Peyer's patch (tissue), 4 donors: Measurements from ENCODE around the gene CHSY1. TPM values are rescaled to one million over a fixed set of nuclear protein-coding genes. Genes with fewer than 3 reads are reported as not detected.

Experiments
- DNase-seq, 3 donors: peaks; one replicate each; pipeline ENCODE4 v3.0.0-alpha.2; 2017 to 2019
- H3K27ac ChIP-seq, 4 donors: fragments of 200-600 bp; sonication (generic); one replicate each; pipeline ENCODE4 v1.5.1; 2016 to 2019
- H3K27me3 ChIP-seq, 2 donors: fragments of 200-600 bp; sonication (generic); one replicate each; pipeline ENCODE4 v1.5.1; 2019
- H3K36me3 ChIP-seq, 3 donors: fragments of 200-600 bp; sonication (generic); one replicate each; pipeline ENCODE4 v1.5.1; 2016 to 2019
- H3K4me1 ChIP-seq, 4 donors: fragments of 200-600 bp; sonication (generic); one replicate each; pipeline ENCODE4 v1.5.1; 2016 to 2019
- H3K4me3 ChIP-seq, 4 donors: fragments of 200-600 bp; sonication (generic); 1 replicate in 3 of 4; 2 replicates in 1 of 4; pipeline ENCODE4 v1.5.1; 2016 to 2019; ENCODE audit warnings: mild to moderate bottlenecking in 1 of 4
- H3K9me3 ChIP-seq, 4 donors: fragments of 200-600 bp; sonication (generic); one replicate each; pipeline ENCODE4 v1.5.1; 2016 to 2019; ENCODE audit warnings: mild to moderate bottlenecking in 1 of 4
- CTCF ChIP-seq, 6 experiments: fragments of 450-650 bp in 4 of 6; fragments of 200-600 bp in 2 of 6; sonication (generic) in 1 of 6; IDR thresholded peaks; one replicate each; pipeline ENCODE4 v1.5.1; 2017 to 2019; ENCODE audit warnings: antibody characterized with exemption in 6 of 6, mild to moderate bottlenecking in 3 of 6, moderate library complexity in 1 of 6
- POLR2A ChIP-seq, 2 donors: fragments of 450-650 bp; IDR thresholded peaks; one replicate each; pipeline ENCODE4 v1.5.1; 2017; ENCODE audit warnings: antibody characterized with exemption in 2 of 2, mild to moderate bottlenecking in 2 of 2, moderate library complexity in 2 of 2
- total RNA-seq, 4 donors: library from RNA; depleted of rRNA; stranded (reverse); fragments of >200 nt; gene quantifications; one replicate each; pipeline ENCODE4 v1.1.0, GENCODE V29; 2016

Gene CHSY1
- total RNA-seq, 4 donors from 2014 or later: 8.1 to 31.4 (median 9.3) TPM

- no peak for DNase-seq
- H3K27me3 ChIP-seq: no peaks in the 10 kb centered on the region
- no peak overlapping the region for H3K4me3 ChIP-seq
- H3K36me3 ChIP-seq: no peaks in the 10 kb centered on the region
- H3K9me3 ChIP-seq: no peaks in the 10 kb centered on the region
- peaks cover 0 to 4% (median 0%) of the 10 kb centered on the region in 4 donors for H3K4me1 ChIP-seq
- TF ChIP-seq CTCF (IDR thresholded peaks at IDR 0.05) (no peak), POLR2A (IDR thresholded peaks at IDR 0.05) (no peak)
- H3K27ac ChIP-seq: no peak overlapping the region
Observed at GRCh38 chr15:101140697-101141065, 111.2 kb downstream of the CHSY1 start.

- no peak for DNase-seq
- TF ChIP-seq POLR2A (IDR thresholded peaks at IDR 0.05): no peak
- TF ChIP-seq CTCF (IDR thresholded peaks at IDR 0.05): no peak
- H3K27ac ChIP-seq: no peak overlapping the region
- H3K4me3 ChIP-seq: no peak overlapping the region
- no peaks in the 10 kb centered on the region for H3K9me3 ChIP-seq
- no peaks in the 10 kb centered on the region for H3K27me3 ChIP-seq
- no peaks in the 10 kb centered on the region for H3K36me3 ChIP-seq
- H3K4me1 ChIP-seq: peaks cover 0 to 4% (median 0%) of the 10 kb centered on the region in 4 donors
Observed at GRCh38 chr15:101139986-101140696, 111.7 kb downstream of the CHSY1 start.

- TF ChIP-seq POLR2A (IDR thresholded peaks at IDR 0.05) (no peak), CTCF (IDR thresholded peaks at IDR 0.05) (no peak)
- Histone ChIP-seq H3K9me3 (no peaks in the 10 kb centered on the region), H3K36me3 (no peaks in the 10 kb centered on the region), H3K27me3 (no peaks in the 10 kb centered on the region), H3K27ac (no peak overlapping the region), H3K4me3 (no peak overlapping the region), H3K4me1 (peaks cover 0 to 4% (median 0%) of the 10 kb centered on the region in 4 donors)
- DNase-seq: no peak
Observed at GRCh38 chr15:101138913-101139880, 112.7 kb downstream of the CHSY1 start.

GRCh38 chr15:101138086-101138660 is 113.7 kb downstream of the CHSY1 start:
- Histone ChIP-seq H3K4me3 (no peak overlapping the region), H3K36me3 (no peaks in the 10 kb centered on the region), H3K27me3 (no peaks in the 10 kb centered on the region), H3K9me3 (no peaks in the 10 kb centered on the region), H3K27ac (no peak overlapping the region), H3K4me1 (peaks cover 0 to 4% (median 0%) of the 10 kb centered on the region in 4 donors)
- TF ChIP-seq POLR2A (IDR thresholded peaks at IDR 0.05): no peak
- no peak for TF ChIP-seq CTCF (IDR thresholded peaks at IDR 0.05)
- DNase-seq: no peak

- DNase-seq: no peak
- H3K27ac ChIP-seq: no peak overlapping the region
Observed at GRCh38 chr15:101137312-101137940, 114.4 kb downstream of the CHSY1 start.

More at GRCh38 chr15:101137312-101137940, 114.4 kb downstream of the CHSY1 start:
- no peak overlapping the region for H3K4me3 ChIP-seq
- no peaks in the 10 kb centered on the region for H3K27me3 ChIP-seq
- H3K36me3 ChIP-seq: no peaks in the 10 kb centered on the region
- no peaks in the 10 kb centered on the region for H3K9me3 ChIP-seq
- TF ChIP-seq POLR2A (IDR thresholded peaks at IDR 0.05) (no peak), CTCF (IDR thresholded peaks at IDR 0.05) (no peak)
- peaks cover 0 to 4% (median 0%) of the 10 kb centered on the region in 4 donors for H3K4me1 ChIP-seq
